GM12878 (cell line): ENCODE results near the gene PLA2G15. TPM values are rescaled to one million over a fixed set of nuclear protein-coding genes. Genes with fewer than 3 reads are reported as not detected.

Experiments used
- BHLHE40 ChIP-seq, 2 experiments: fragments of 450-650 bp in 1 of 2; IDR thresholded peaks; 2 replicates each; pipeline ENCODE4 v1.6.1; 2011 to 2017; ENCODE audit warnings: low read depth in 2 of 2, borderline replicate concordance in 1 of 2, improper control_type of control experiment in 1 of 2, low read length in 1 of 2, mild to moderate bottlenecking in 1 of 2
- CHD2 ChIP-seq: IDR thresholded peaks from 2 replicates; pipeline ENCODE4 v1.6.1; 2011; ENCODE audit warnings: low read depth, low read length, improper control_type of control experiment, borderline replicate concordance
- HDAC2 ChIP-seq: fragments of 200-600 bp; sonication (generic); IDR thresholded peaks from 2 replicates; pipeline ENCODE4 v1.6.1; 2017
- MAX ChIP-seq: IDR thresholded peaks from 2 replicates; pipeline ENCODE4 v1.6.1; 2012; ENCODE audit warnings: low read depth, low read length, improper control_type of control experiment
- SIN3A ChIP-seq: IDR thresholded peaks from 2 replicates; pipeline ENCODE4 v1.6.1; 2012; ENCODE audit warnings: low read depth, low read length, improper control_type of control experiment
- polyA plus RNA-seq, 11 experiments: library from polyadenylated mRNA; depleted of rRNA in 4 of 11; unstranded in 6 of 11; stranded (reverse) in 5 of 11; fragments of >200 nt; fragmentation: Nextera tagmentation in 4 of 11; fragmentation: Illumina TruSeq in 1 of 11; extraction: Ambion mirVana in 4 of 11; extraction: Trizol in 1 of 11; gene quantifications; 1 replicate in 1 of 11; 2 replicates in 10 of 11; pipeline versions ENCODE4 v1.2.1 to v1.2.3, GENCODE V29; 2011 to 2016; ENCODE audit warnings: inconsistent platforms in 2 of 11, missing spikeins in 2 of 11, low read depth in 1 of 11
- total RNA-seq, 4 experiments: library from RNA; depleted of rRNA in 3 of 4; stranded (reverse); fragments of >200 nt in 3 of 4; fragmentation: Illumina TruSeq in 1 of 4; extraction: Trizol in 1 of 4; gene quantifications; 2 replicates each; pipeline versions ENCODE4 v1.2.1 to v1.2.3, GENCODE V29; 2013 to 2021
- TF ChIP-seq, protein P1 (sequence below): fragments of 450-650 bp; IDR thresholded peaks from 2 replicates; pipeline ENCODE4 v1.6.1; 2017; ENCODE audit warnings: mild to moderate bottlenecking, moderate library complexity
- TF ChIP-seq, protein P2 (sequence below): IDR thresholded peaks from 2 replicates; pipeline ENCODE4 v1.6.1; 2012; ENCODE audit warnings: improper control_type of control experiment, low read depth, low read length; ENCODE audit not compliant: insufficient replicate concordance

PLA2G15 gene
- total and polyA plus RNA-seq, 10 of the 15 experiments (the other 5 are each of a cell fraction or from before 2014, with no cell fraction given): 0.31 to 9.4 (median 6.8) TPM

GRCh38 chr16:68257906-68258800, 13.0 kb downstream of the PLA2G15 start (continued):
- no peak for TF ChIP-seq SIN3A
- TF ChIP-seq, protein P1, sequence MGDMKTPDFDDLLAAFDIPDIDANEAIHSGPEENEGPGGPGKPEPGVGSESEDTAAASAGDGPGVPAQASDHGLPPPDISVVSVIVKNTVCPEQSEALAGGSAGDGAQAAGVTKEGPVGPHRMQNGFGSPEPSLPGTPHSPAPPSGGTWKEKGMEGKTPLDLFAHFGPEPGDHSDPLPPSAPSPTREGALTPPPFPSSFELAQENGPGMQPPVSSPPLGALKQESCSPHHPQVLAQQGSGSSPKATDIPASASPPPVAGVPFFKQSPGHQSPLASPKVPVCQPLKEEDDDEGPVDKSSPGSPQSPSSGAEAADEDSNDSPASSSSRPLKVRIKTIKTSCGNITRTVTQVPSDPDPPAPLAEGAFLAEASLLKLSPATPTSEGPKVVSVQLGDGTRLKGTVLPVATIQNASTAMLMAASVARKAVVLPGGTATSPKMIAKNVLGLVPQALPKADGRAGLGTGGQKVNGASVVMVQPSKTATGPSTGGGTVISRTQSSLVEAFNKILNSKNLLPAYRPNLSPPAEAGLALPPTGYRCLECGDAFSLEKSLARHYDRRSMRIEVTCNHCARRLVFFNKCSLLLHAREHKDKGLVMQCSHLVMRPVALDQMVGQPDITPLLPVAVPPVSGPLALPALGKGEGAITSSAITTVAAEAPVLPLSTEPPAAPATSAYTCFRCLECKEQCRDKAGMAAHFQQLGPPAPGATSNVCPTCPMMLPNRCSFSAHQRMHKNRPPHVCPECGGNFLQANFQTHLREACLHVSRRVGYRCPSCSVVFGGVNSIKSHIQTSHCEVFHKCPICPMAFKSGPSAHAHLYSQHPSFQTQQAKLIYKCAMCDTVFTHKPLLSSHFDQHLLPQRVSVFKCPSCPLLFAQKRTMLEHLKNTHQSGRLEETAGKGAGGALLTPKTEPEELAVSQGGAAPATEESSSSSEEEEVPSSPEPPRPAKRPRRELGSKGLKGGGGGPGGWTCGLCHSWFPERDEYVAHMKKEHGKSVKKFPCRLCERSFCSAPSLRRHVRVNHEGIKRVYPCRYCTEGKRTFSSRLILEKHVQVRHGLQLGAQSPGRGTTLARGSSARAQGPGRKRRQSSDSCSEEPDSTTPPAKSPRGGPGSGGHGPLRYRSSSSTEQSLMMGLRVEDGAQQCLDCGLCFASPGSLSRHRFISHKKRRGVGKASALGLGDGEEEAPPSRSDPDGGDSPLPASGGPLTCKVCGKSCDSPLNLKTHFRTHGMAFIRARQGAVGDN: 0 out of 2 replicates have a peak, but pooled peaks have one; percentile 37
- TF ChIP-seq, protein P2, sequence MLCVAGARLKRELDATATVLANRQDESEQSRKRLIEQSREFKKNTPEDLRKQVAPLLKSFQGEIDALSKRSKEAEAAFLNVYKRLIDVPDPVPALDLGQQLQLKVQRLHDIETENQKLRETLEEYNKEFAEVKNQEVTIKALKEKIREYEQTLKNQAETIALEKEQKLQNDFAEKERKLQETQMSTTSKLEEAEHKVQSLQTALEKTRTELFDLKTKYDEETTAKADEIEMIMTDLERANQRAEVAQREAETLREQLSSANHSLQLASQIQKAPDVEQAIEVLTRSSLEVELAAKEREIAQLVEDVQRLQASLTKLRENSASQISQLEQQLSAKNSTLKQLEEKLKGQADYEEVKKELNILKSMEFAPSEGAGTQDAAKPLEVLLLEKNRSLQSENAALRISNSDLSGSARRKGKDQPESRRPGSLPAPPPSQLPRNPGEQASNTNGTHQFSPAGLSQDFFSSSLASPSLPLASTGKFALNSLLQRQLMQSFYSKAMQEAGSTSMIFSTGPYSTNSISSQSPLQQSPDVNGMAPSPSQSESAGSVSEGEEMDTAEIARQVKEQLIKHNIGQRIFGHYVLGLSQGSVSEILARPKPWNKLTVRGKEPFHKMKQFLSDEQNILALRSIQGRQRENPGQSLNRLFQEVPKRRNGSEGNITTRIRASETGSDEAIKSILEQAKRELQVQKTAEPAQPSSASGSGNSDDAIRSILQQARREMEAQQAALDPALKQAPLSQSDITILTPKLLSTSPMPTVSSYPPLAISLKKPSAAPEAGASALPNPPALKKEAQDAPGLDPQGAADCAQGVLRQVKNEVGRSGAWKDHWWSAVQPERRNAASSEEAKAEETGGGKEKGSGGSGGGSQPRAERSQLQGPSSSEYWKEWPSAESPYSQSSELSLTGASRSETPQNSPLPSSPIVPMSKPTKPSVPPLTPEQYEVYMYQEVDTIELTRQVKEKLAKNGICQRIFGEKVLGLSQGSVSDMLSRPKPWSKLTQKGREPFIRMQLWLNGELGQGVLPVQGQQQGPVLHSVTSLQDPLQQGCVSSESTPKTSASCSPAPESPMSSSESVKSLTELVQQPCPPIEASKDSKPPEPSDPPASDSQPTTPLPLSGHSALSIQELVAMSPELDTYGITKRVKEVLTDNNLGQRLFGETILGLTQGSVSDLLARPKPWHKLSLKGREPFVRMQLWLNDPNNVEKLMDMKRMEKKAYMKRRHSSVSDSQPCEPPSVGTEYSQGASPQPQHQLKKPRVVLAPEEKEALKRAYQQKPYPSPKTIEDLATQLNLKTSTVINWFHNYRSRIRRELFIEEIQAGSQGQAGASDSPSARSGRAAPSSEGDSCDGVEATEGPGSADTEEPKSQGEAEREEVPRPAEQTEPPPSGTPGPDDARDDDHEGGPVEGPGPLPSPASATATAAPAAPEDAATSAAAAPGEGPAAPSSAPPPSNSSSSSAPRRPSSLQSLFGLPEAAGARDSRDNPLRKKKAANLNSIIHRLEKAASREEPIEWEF: no peak
- no peak for TF ChIP-seq CHD2
- TF ChIP-seq BHLHE40 (IDR thresholded peaks at IDR 0.05; ENCODE audit: borderline replicate concordance in 1 of 2, low read depth in 2 of 2, low read length in 1 of 2): peak; percentile 48 to 85; a peak in 3 of 4 replicates
- no peak for TF ChIP-seq HDAC2
- TF ChIP-seq MAX: no peak
